Fibroblast of the conjunctiva (primary cell): ENCODE data around the gene SCGB1D1.

Experiments used
- DNase-seq: peaks from one replicate; pipeline ENCODE4 v3.0.0-alpha.2; 2010; ENCODE audit warnings: low read depth

SCGB1D1 gene

DNA sequence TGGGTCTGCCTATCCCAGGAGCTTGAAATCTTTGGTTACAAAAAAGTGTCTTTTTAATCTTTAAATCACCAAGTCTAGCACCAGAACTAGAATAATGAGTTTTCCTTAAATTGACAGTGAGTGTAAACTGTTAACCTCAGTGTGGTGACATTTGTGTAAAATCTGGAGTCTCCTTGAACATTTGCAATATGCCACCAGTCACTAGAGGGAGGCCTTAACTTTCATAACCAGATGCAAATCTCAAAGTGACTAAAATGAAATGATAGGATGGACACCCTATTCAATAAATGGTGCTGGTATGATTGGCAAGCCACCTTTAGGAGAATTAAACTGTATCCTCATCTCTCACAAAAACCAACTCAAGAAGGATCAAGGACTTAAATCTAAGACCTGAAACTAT, 43.7 kb downstream of the SCGB1D1 start:
- DNase-seq = no peak

DNA sequence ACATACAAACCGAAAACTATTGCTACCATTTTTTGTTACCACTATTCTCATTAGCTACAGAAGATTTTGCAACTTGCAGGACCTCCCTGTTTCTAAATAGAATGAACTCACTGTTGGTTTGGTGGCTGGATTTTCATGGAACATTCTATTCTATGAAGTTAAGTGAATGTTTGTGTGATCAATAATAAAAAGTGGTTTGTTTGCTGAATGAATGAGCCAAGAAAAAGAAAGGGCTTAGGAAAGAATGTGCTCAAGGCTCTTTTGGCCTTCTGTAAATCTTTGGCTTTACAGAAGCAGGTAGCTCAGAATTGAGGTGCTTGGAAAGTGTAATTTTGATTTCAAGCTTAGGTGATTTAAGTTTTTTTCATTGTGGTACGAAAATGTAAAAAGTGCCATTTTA, 46.2 kb downstream of the SCGB1D1 start:
- DNase-seq = no peak

DNA sequence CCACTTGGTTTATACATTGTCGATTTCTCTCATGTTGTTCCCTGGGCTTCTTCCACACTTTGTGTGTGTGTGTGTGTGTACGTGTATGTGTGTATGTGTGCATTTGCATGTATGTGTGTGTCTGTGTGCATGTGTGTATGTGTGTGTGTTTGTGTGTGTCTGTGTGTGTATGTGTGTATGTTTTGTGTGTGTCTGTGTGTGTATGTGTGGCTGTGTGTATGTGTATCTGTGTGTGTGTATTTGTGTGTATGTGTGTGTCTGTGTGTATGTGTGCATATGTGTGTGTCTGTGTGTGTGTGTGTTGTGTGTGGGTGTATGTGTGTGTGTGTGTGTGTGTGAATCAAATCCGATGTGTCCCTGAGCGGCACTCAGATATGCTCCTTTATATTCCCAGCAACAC, 47.5 kb downstream of the SCGB1D1 start:
- no peak for DNase-seq

DNA sequence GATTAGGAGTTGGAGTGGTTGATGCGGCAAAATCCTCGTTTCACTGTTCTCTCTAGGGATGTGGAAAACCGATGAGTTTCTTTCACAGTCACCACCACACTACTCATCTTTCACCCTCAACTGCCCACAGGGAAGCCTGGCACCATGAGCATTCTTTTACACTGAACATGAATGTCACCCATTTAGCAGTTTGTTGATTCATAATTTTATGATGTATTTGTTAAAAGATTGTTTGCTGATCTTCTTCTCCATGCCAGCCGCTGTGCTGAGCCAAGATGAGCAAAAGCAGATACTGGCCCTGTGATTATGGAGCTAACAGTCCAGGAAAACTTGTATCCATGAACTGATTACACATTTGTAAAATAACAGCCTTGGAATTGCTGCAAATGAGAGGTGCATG, 48.1 kb downstream of the SCGB1D1 start:
- DNase-seq = no peak

DNA sequence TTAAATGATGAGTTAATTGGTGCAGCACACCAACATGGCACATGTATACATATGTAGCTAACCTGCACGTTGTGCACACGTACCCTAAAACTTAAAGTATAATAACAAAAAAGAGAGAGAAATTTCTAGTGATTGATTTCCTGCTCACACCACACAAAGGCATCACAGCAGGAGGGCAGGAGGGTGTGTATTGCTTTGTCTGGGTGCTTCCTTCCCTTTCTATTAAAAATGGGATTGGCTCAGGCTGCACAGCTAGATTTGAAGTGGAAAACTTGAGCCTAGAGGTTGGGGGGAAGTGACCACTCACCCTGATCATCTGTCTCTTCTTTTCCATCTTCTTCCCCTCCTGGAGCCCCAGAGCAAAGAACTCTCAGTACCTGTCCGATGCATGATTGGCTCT, 51.1 kb downstream of the SCGB1D1 start:
- no peak for DNase-seq

DNA sequence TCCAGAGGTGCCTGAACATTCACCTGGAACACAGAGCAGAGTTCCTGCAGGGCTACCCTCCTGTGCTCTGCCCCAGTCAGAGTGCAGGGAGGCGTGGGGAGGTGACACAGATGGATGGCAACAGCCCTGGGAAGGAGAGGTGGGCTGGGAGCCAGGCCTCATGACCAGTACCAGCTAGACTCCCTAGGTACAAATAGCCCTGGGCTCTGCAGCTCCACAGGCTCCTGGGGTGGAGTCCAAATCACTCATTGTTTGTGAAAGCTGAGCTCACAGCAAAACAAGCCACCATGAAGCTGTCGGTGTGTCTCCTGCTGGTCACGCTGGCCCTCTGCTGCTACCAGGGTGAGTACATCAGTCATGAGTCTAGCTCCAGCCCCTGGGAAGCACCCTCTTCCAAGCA, 52.0 kb downstream of the SCGB1D1 start, which contains the start of gene SCGB1D2:
SCGB1D2 (plus strand) TSS at position 219 of the 400 bp plus-strand sequence; CDS start at position 288, 69 bp downstream.
- DNase-seq = no peak
